ENCODE measurements around the gene CCNB2. TPM values are rescaled to one million over a fixed set of nuclear protein-coding genes. Genes with fewer than 3 reads are reported as not detected.
A peak's percentile ranks its signal among the peaks of the same experiment; 100 is the strongest.

The CCNB2 gene
- total and polyA plus RNA-seq, 10 of the 15 experiments (the other 5 are each of a cell fraction or from before 2014, with no cell fraction given): 74.1 to 211 (median 103) TPM

GRCh38 chr15:59063042-59063441 lies 41.9 kb upstream of the CCNB2 start:
- no peak for DNase-seq (ENCODE audit: low read depth, low spot score)
- BruUV-seq (replicated peaks): no TSS peak
- Histone ChIP-seq H4K20me1 (ENCODE audit: control insufficient read depth, insufficient read depth) (no peaks in the 10 kb centered on the region), H3K27me3 (replicated peaks in 1 of 2; ENCODE audit: control insufficient read depth in 2 of 2, insufficient read depth in 2 of 2, low read length in 1 of 2) (no peaks in the 10 kb centered on the region), H3K9me3 (replicated peaks; ENCODE audit: control insufficient read depth, insufficient read depth, low read length) (no peaks in the 10 kb centered on the region), H3K79me2 (ENCODE audit: control insufficient read depth, insufficient read depth, low read length) (no peaks in the 10 kb centered on the region), H3K36me3 (ENCODE audit: control insufficient read depth in 2 of 2, insufficient read depth in 2 of 2, low read length in 1 of 2) (peaks cover 7 to 21% of the 10 kb centered on the region in 2 experiments), H3K27ac (ENCODE audit: control insufficient read depth, insufficient read depth) (no peak overlapping the region), H3K4me2 (ENCODE audit: control insufficient read depth, insufficient read depth) (no peak overlapping the region), H3K9ac (ENCODE audit: control insufficient read depth, insufficient read depth, low read length) (no peak overlapping the region), H2AFZ (ENCODE audit: control insufficient read depth, low read depth, low read length) (no peak overlapping the region), H3K4me1 (ENCODE audit: control insufficient read depth, insufficient read depth, low read length) (peaks cover 6% of the 10 kb centered on the region; the same call in 1 of the 2 replicates), H3K4me3 (no peak overlapping the region)
- peak; percentile 31 for FAIRE-seq
- no peak for TF ChIP-seq FOXK2 (IDR thresholded peaks at IDR 0.05)
- in situ Hi-C loops (cut with MboI) (no loop called here), intact Hi-C loops (cut with micrococcal nuclease; ENCODE audit: unreplicated experiment) (no loop called here)
- ATAC-seq: no peak
- 47% methylated on average over 4 of the region's 4 CpGs for WGBS (ENCODE audit: insufficient coverage, insufficient replicate concordance, low lambda C conversion rate, missing lambda C conversion rate)
- SMC1A ChIA-PET (ENCODE audit: uncharacterized antibody, unreplicated experiment): interaction anchor here (1.0 to 1.5 kb wide), 5 partner anchors 11 to 183 kb away, joined by 3 to 5 read pairs (median 4); no protein-coding TSS in a partner anchor
- CTCF ChIA-PET: interaction anchor here (0.6 to 0.8 kb wide), 2 partner anchors 11 to 13 kb away, joined by 3 to 4 read pairs; no protein-coding TSS in a partner anchor
- POLR2A ChIA-PET: no interaction called here
- RAD21 ChIA-PET (ENCODE audit: unreplicated experiment): no interaction called here

- ChIA-PET SMC1A (ENCODE audit: uncharacterized antibody, unreplicated experiment) (interaction anchor here (1.1 kb wide), 1 partner anchor 16 kb away, joined by 4 read pairs; no protein-coding TSS in a partner anchor), POLR2A (no interaction called here), CTCF (interaction anchor here (1.0 kb wide), 1 partner anchor 37 kb away, joined by 3 read pairs; no protein-coding TSS in a partner anchor), RAD21 (ENCODE audit: unreplicated experiment) (no interaction called here)
- Histone ChIP-seq H3K36me3 (ENCODE audit: control insufficient read depth in 2 of 2, insufficient read depth in 2 of 2, low read length in 1 of 2) (peaks cover 4 to 18% of the 10 kb centered on the region in 2 experiments), H3K9me3 (replicated peaks; ENCODE audit: control insufficient read depth, insufficient read depth, low read length) (peaks cover 8% of the 10 kb centered on the region), H2AFZ (ENCODE audit: control insufficient read depth, low read depth, low read length) (no peak overlapping the region), H3K27me3 (replicated peaks in 1 of 2; ENCODE audit: control insufficient read depth in 2 of 2, insufficient read depth in 2 of 2, low read length in 1 of 2) (no peaks in the 10 kb centered on the region), H3K9ac (ENCODE audit: control insufficient read depth, insufficient read depth, low read length) (no peak overlapping the region), H3K4me3 (no peak overlapping the region), H3K79me2 (ENCODE audit: control insufficient read depth, insufficient read depth, low read length) (no peaks in the 10 kb centered on the region), H3K4me1 (ENCODE audit: control insufficient read depth, insufficient read depth, low read length) (peaks cover 5% of the 10 kb centered on the region), H4K20me1 (ENCODE audit: control insufficient read depth, insufficient read depth) (no peaks in the 10 kb centered on the region), H3K27ac (ENCODE audit: control insufficient read depth, insufficient read depth) (no peak overlapping the region), H3K4me2 (ENCODE audit: control insufficient read depth, insufficient read depth) (no peak overlapping the region)
- no peak for DNase-seq (ENCODE audit: low read depth, low spot score)
- TF ChIP-seq CBX5 (IDR thresholded peaks at IDR 0.05; ENCODE audit: low read depth) (no peak), SUZ12 (IDR thresholded peaks at IDR 0.05; ENCODE audit: unreplicated experiment) (no peak), NR2C2 (IDR thresholded peaks at IDR 0.05; ENCODE audit: borderline replicate concordance, control insufficient read depth, insufficient read length, low read depth) (no peak), BHLHE40 (IDR thresholded peaks at IDR 0.05; ENCODE audit: borderline replicate concordance in 1 of 2, low read depth in 2 of 2, low read length in 1 of 2) (no peak), PBX3 (IDR thresholded peaks at IDR 0.05; ENCODE audit: insufficient replicate concordance, low read depth, low read length) (no peak), SP1 (IDR thresholded peaks at IDR 0.05; ENCODE audit: low read depth, low read length) (no peak), ETV6 (conservative IDR thresholded peaks at IDR 0.05 in 1 of 2, IDR thresholded peaks at IDR 0.05 in 1 of 2; ENCODE audit: borderline replicate concordance in 1 of 2, low read depth in 1 of 2) (no peak), MEF2B (IDR thresholded peaks at IDR 0.05; ENCODE audit: partially characterized antibody, poor library complexity, severe bottlenecking) (no peak)
- no peak for ATAC-seq
- no peak for FAIRE-seq
- in situ Hi-C loops (cut with MboI) (no loop called here), intact Hi-C loops (cut with micrococcal nuclease; ENCODE audit: unreplicated experiment) (no loop called here)
- WGBS (ENCODE audit: insufficient coverage, insufficient replicate concordance, low lambda C conversion rate, missing lambda C conversion rate): 100% methylated on average over 1 of the region's 1 CpG
- BruUV-seq (replicated peaks): no TSS peak
These were observed 35.5 kb upstream of the CCNB2 start for GRCh38 chr15:59069430-59069829.

Data from GM12878 (cell line).